H1 (cell line): ENCODE data around the gene SSU72. TPM values are rescaled to one million over a fixed set of nuclear protein-coding genes. Genes with fewer than 3 reads are reported as not detected.

Experiments used
- CTCF ChIA-PET: fragments of 300-600 bp; sonication (Branson Sonifier 250); formaldehyde crosslinking; loops from one replicate; lab custom pipeline; 2021; ENCODE audit not compliant: partially characterized antibody; lab: Charles Lee
- POLR2A ChIA-PET: fragments of 300-600 bp; sonication (Branson Sonifier 250); formaldehyde crosslinking; loops from one replicate; lab custom pipeline; 2021; ENCODE audit warnings: inconsistent platforms; ENCODE audit not compliant: partially characterized antibody; lab: Charles Lee
- DNase-seq, 2 experiments: peaks; one replicate each; pipeline versions ENCODE4 v3.0.0 to v3.0.0-alpha.2; 2010 to 2022; ENCODE audit warnings: low spot score in 2 of 2, low read depth in 1 of 2, mixed read lengths in 1 of 2
- FAIRE-seq: peaks from 2 replicates; lab custom pipeline; 2011; peaks lifted over from hg19 to GRCh38; lab: Jason Lieb, UNC
- H2AFZ ChIP-seq: 2 replicates; pipeline ENCODE4 v1.8.1; 2012; ENCODE audit warnings: low read length, inconsistent platforms
- H2AK5ac ChIP-seq: 2 replicates; pipeline ENCODE4 v1.6.1; 2013; ENCODE audit warnings: low read depth, low read length
- H2BK120ac ChIP-seq: replicated peaks from 2 replicates; pipeline ENCODE3; 2013; ENCODE audit warnings: low read depth, low read length, inconsistent platforms
- H2BK12ac ChIP-seq: 2 replicates; pipeline ENCODE4 v1.6.1; 2013; ENCODE audit warnings: low read depth, low read length
- H2BK15ac ChIP-seq: 2 replicates; pipeline ENCODE4 v1.6.1; 2013; ENCODE audit warnings: low read length
- H2BK20ac ChIP-seq: 2 replicates; pipeline ENCODE4 v1.6.1; 2013; ENCODE audit warnings: low read length
- H2BK5ac ChIP-seq: 2 replicates; pipeline ENCODE4 v1.6.1; 2013; ENCODE audit warnings: low read depth, low read length
- H3K14ac ChIP-seq: 2 replicates; pipeline ENCODE4 v1.6.1; 2013; ENCODE audit warnings: inconsistent platforms; ENCODE audit not compliant: insufficient read length
- H3K18ac ChIP-seq: 2 replicates; pipeline ENCODE4 v1.6.1; 2013; ENCODE audit warnings: low read length; ENCODE audit errors: extremely low read depth
- H3K23ac ChIP-seq: 2 replicates; pipeline ENCODE4 v1.6.1; 2013; ENCODE audit warnings: inconsistent platforms; ENCODE audit not compliant: insufficient read length
- H3K23me2 ChIP-seq: 2 replicates; pipeline ENCODE4 v1.6.1; 2013; ENCODE audit warnings: low read depth, low read length
- H3K27ac ChIP-seq: 2 replicates; pipeline ENCODE4 v1.6.1; 2011; ENCODE audit warnings: low read depth, low read length, inconsistent platforms
- H3K27me3 ChIP-seq, 4 experiments: replicated peaks in 1 of 4; 1 replicate in 1 of 4; 2 replicates in 3 of 4; pipeline versions ENCODE4 v1.6.1 to v1.8.1; 2011 to 2013; ENCODE audit warnings: low read length in 3 of 4, mild to moderate bottlenecking in 3 of 4, inconsistent platforms in 2 of 4, mixed read lengths in 2 of 4, moderate library complexity in 1 of 4; ENCODE audit not compliant: control insufficient read depth in 3 of 4, insufficient read depth in 3 of 4; ENCODE audit errors: extremely low read depth in 1 of 4
- H3K36me3 ChIP-seq, 4 experiments: 2 replicates each; pipeline versions ENCODE4 v1.6.1 to v1.8.1; 2011 to 2013; ENCODE audit warnings: mild to moderate bottlenecking in 4 of 4, low read length in 3 of 4, moderate library complexity in 2 of 4, control low read depth in 1 of 4, inconsistent platforms in 1 of 4; ENCODE audit not compliant: insufficient read depth in 4 of 4, control insufficient read depth in 2 of 4
- H3K4ac ChIP-seq: replicated peaks from 2 replicates; pipeline ENCODE3; 2013; ENCODE audit warnings: low read length, low read depth, mixed read lengths, inconsistent platforms; ENCODE audit not compliant: insufficient read length
- H3K4me1 ChIP-seq, 4 experiments: replicated peaks in 1 of 4; 1 replicate in 1 of 4; 2 replicates in 3 of 4; pipeline versions ENCODE4 v1.6.1 to v1.8.1; 2011 to 2013; ENCODE audit warnings: low read length in 3 of 4, inconsistent platforms in 2 of 4, mixed read lengths in 1 of 4; ENCODE audit not compliant: insufficient read depth in 4 of 4, control insufficient read depth in 3 of 4
- H3K4me2 ChIP-seq, 2 experiments: 2 replicates each; pipeline versions ENCODE4 v1.6.1 to v1.8.1; 2011 to 2013; ENCODE audit warnings: low read depth in 2 of 2, low read length in 2 of 2, control low read depth in 1 of 2, inconsistent platforms in 1 of 2, mild to moderate bottlenecking in 1 of 2; ENCODE audit not compliant: insufficient read depth in 1 of 2
- H3K4me3 ChIP-seq, 4 experiments: fragments of 200-600, 300-600 bp in 1 of 4; sonication (generic), shearing (Covaris generic), sonication (Bioruptor Twin) in 1 of 4; 2 replicates each; pipeline versions ENCODE4 v1.5.1 to v1.8.1; 2011 to 2016; ENCODE audit warnings: low read length in 4 of 4, low read depth in 3 of 4, control low read depth in 2 of 4, inconsistent platforms in 2 of 4, mild to moderate bottlenecking in 2 of 4, mixed read lengths in 1 of 4, moderate library complexity in 1 of 4; ENCODE audit not compliant: insufficient read depth in 2 of 4; ENCODE audit errors: extremely low read depth in 1 of 4
- H3K56ac ChIP-seq: replicated peaks from 2 replicates; pipeline ENCODE3; 2013; ENCODE audit warnings: low read depth, mild to moderate bottlenecking, mixed read lengths, low read length, inconsistent platforms; ENCODE audit not compliant: insufficient read length
- H3K79me1 ChIP-seq: 2 replicates; pipeline ENCODE4 v1.6.1; 2013; ENCODE audit warnings: low read depth, low read length, control low read depth
- H3K79me2 ChIP-seq, 2 experiments: 2 replicates each; pipeline versions ENCODE4 v1.6.1 to v1.8.1; 2012 to 2013; ENCODE audit warnings: low read length in 2 of 2, mild to moderate bottlenecking in 2 of 2, inconsistent platforms in 1 of 2; ENCODE audit not compliant: insufficient read depth in 2 of 2, control insufficient read depth in 1 of 2
- H3K9ac ChIP-seq, 4 experiments: replicated peaks in 1 of 4; 1 replicate in 1 of 4; 2 replicates in 3 of 4; pipeline versions ENCODE4 v1.6.1 to v1.8.1; 2011 to 2013; ENCODE audit warnings: low read depth in 3 of 4, low read length in 3 of 4, control low read depth in 2 of 4, mild to moderate bottlenecking in 2 of 4, moderate library complexity in 2 of 4, inconsistent platforms in 1 of 4; ENCODE audit errors: extremely low read depth in 1 of 4
- H3K9me3 ChIP-seq, 2 experiments: 2 replicates each; pipeline versions ENCODE4 v1.6.1 to v1.8.1; 2012 to 2013; ENCODE audit warnings: mild to moderate bottlenecking in 2 of 2, moderate library complexity in 2 of 2, control low read depth in 1 of 2, inconsistent platforms in 1 of 2, low read depth in 1 of 2, low read length in 1 of 2, mixed read lengths in 1 of 2; ENCODE audit not compliant: insufficient read depth in 2 of 2
- H4K20me1 ChIP-seq, 2 experiments: replicated peaks in 1 of 2; 2 replicates each; pipeline versions ENCODE3 to v1.8.1; 2011 to 2013; ENCODE audit warnings: inconsistent platforms in 2 of 2, low read length in 2 of 2, mild to moderate bottlenecking in 1 of 2; ENCODE audit not compliant: insufficient read depth in 2 of 2, control insufficient read depth in 1 of 2
- H4K5ac ChIP-seq: 2 replicates; pipeline ENCODE4 v1.6.1; 2013; ENCODE audit warnings: low read length, low read depth, mixed read lengths, inconsistent platforms; ENCODE audit not compliant: insufficient read length
- H4K8ac ChIP-seq: 2 replicates; pipeline ENCODE4 v1.8.0; 2013; ENCODE audit warnings: mild to moderate bottlenecking, moderate library complexity, low read length, inconsistent platforms; ENCODE audit not compliant: insufficient read depth; ENCODE audit errors: extremely low read depth
- H4K91ac ChIP-seq: replicated peaks from 2 replicates; pipeline ENCODE3; 2013; ENCODE audit warnings: low read length, mixed read lengths, inconsistent platforms; ENCODE audit not compliant: insufficient read length
- ATF2 ChIP-seq: IDR thresholded peaks from 2 replicates; pipeline ENCODE4 v1.6.1; 2012; ENCODE audit warnings: low read length, inconsistent platforms
- BRCA1 ChIP-seq: IDR thresholded peaks from 2 replicates; pipeline ENCODE4 v1.6.1; 2012; ENCODE audit warnings: low read depth, low read length, improper control_type of control experiment
- JUND ChIP-seq: IDR thresholded peaks from 2 replicates; pipeline ENCODE4 v1.6.1; 2011; ENCODE audit warnings: mild to moderate bottlenecking, improper control_type of control experiment, low read length
- KDM1A ChIP-seq: fragments of 200-600, 300-600 bp; sonication (generic); IDR thresholded peaks from 2 replicates; pipeline ENCODE4 v1.7.1; 2016; ENCODE audit warnings: mild to moderate bottlenecking, low read length, borderline replicate concordance
- KDM5A ChIP-seq: fragments of 200-600 bp; IDR thresholded peaks from 2 replicates; pipeline ENCODE4 v1.7.1; 2012; ENCODE audit warnings: mild to moderate bottlenecking, low read length, inconsistent platforms, mixed read lengths
- MAFK ChIP-seq: IDR thresholded peaks from 2 replicates; pipeline ENCODE4 v1.6.1; 2012; ENCODE audit warnings: low read depth, mild to moderate bottlenecking, improper control_type of control experiment, low read length
- RBBP5 ChIP-seq: IDR thresholded peaks from 2 replicates; pipeline ENCODE4 v1.7.1; 2012; ENCODE audit warnings: low read depth, mild to moderate bottlenecking, inconsistent platforms, low read length, moderate library complexity, borderline replicate concordance
- RXRA ChIP-seq: IDR thresholded peaks from 2 replicates; pipeline ENCODE4 v1.6.1; 2011; ENCODE audit warnings: low read depth, mild to moderate bottlenecking, low read length, moderate library complexity; ENCODE audit not compliant: insufficient read depth
- SAP30 ChIP-seq: fragments of 300-600 bp; sonication (generic); IDR thresholded peaks from 2 replicates; pipeline ENCODE4 v1.7.1; 2012; ENCODE audit warnings: low read length, moderate library complexity, mild to moderate bottlenecking, inconsistent platforms; ENCODE audit not compliant: insufficient read depth, insufficient replicate concordance
- SIX5 ChIP-seq: IDR thresholded peaks from 2 replicates; pipeline ENCODE4 v1.6.1; 2011; ENCODE audit warnings: mild to moderate bottlenecking, low read depth, low read length
- SP2 ChIP-seq: IDR thresholded peaks from 2 replicates; pipeline ENCODE4 v1.6.1; 2012; ENCODE audit warnings: mild to moderate bottlenecking, low read length, inconsistent platforms
- TBP ChIP-seq: IDR thresholded peaks from 2 replicates; pipeline ENCODE4 v1.6.1; 2011; ENCODE audit warnings: low read depth, low read length, improper control_type of control experiment
- ZNF274 ChIP-seq: IDR thresholded peaks from 2 replicates; pipeline ENCODE4 v1.7.0; 2012; ENCODE audit warnings: low read length, borderline replicate concordance; ENCODE audit errors: extremely low read depth
- WGBS, 2 experiments: shearing (Covaris generic) in 1 of 2; methylation state at CpG; one replicate each; pipeline versions ENCODE4 v1.1.6 to v1.1.7; 2013 to 2015; ENCODE audit warnings: low lambda C conversion rate in 2 of 2, mixed read lengths in 2 of 2, inconsistent platforms in 1 of 2, low coverage in 1 of 2, missing lambda C conversion rate in 1 of 2; ENCODE audit not compliant: insufficient replicate concordance in 2 of 2, insufficient coverage in 1 of 2, insufficient read length in 1 of 2; ENCODE audit errors: extremely low coverage in 1 of 2, missing lambda C conversion rate in 1 of 2; 5-methylcytosine and 5-hydroxymethylcytosine counted together
- polyA plus RNA-seq, 7 experiments: library from polyadenylated mRNA; depleted of rRNA in 3 of 7; stranded (reverse) in 5 of 7; unstranded in 2 of 7; fragments of >200 nt in 5 of 7; fragments of 200-250 nt in 2 of 7; gene quantifications; 1 replicate in 5 of 7; 2 replicates in 1 of 7; 4 replicates in 1 of 7; pipeline versions ENCODE4 v1.2.1 to v1.2.3, GENCODE V29; 2011 to 2013; ENCODE audit warnings: missing spikeins in 2 of 7, mixed read lengths in 2 of 7
- total RNA-seq: library from RNA; stranded (reverse); fragmentation: NEBNext Ultra II Directional; extraction: Animal tissue kit (Norgen Biotek cat#: 25700); gene quantifications from 2 replicates; pipeline ENCODE4 v1.2.1, GENCODE V29; 2021

SSU72 gene
- total and polyA plus RNA-seq, 2 of the 8 experiments (the other 6 are each of a cell fraction or from before 2014, with no cell fraction given), result 110 to 165 TPM

- Histone ChIP-seq H3K4me3 (no peak overlapping the region), H3K4ac (no peak overlapping the region), H3K23me2 (peaks cover 6% of the 10 kb centered on the region; the same call in 1 of the 2 replicates), H4K91ac (no peak overlapping the region), H3K56ac (no peak overlapping the region), H3K23ac (no peak overlapping the region), H2BK20ac (no peak overlapping the region), H2AK5ac (no peak overlapping the region), H3K9me3 (no peaks in the 10 kb centered on the region), H3K4me1 (peaks cover 0 to 13% (median 5%) of the 10 kb centered on the region in 4 experiments; a peak in 5 of 7 replicates), H4K5ac (no peak overlapping the region), H3K9ac (no peak overlapping the region), H4K8ac (no peak overlapping the region), H3K18ac (no peak overlapping the region), H3K36me3 (no peaks in the 10 kb centered on the region), H3K4me2 (no peak overlapping the region; a peak in 1 of 4 replicates), H2AFZ (no peak overlapping the region), H4K20me1 (peaks cover 6 to 25% of the 10 kb centered on the region in 2 experiments), H2BK12ac (no peak overlapping the region), H3K27ac (no peak overlapping the region), H3K79me2 (peaks cover 0 to 13% of the 10 kb centered on the region in 2 experiments; a peak in 2 of 4 replicates), H2BK5ac (no peak overlapping the region), H3K79me1 (peaks cover 3% of the 10 kb centered on the region), H2BK15ac (no peak overlapping the region), H3K14ac (no peak overlapping the region), H3K27me3 (no peaks in the 10 kb centered on the region; a peak in 1 of 7 replicates), H2BK120ac (no peak overlapping the region)
- 95% methylated on average over 11 of the region's 11 CpGs; no CpG with 5 or more reads in 1 of the 2 experiments for WGBS, 2 experiments
- CTCF ChIA-PET, result interaction anchor here (1.2 to 1.4 kb wide), 2 partner anchors 67 to 71 kb away, joined by 3 to 4 read pairs; no protein-coding TSS in a partner anchor
- DNase-seq, result no peak
- FAIRE-seq, result no peak
- POLR2A ChIA-PET, result interaction anchor here (4.6 kb wide), 1 partner anchor 13 kb away, joined by 34 read pairs; the partner anchor contains the start of gene MMP23B
- TF ChIP-seq JUND (no peak), MAFK (no peak), ZNF274 (no peak), ATF2 (no peak), SIX5 (no peak), KDM5A (no peak), KDM1A (no peak), RBBP5 (no peak), SAP30 (no peak), SP2 (no peak), BRCA1 (no peak), RXRA (no peak), TBP (no peak)
These were observed 42.9 kb upstream of the SSU72 start for GRCh38 chr1:1617516-1617915.
